ENCODE measurements around the gene ZNF208. TPM values are rescaled to one million over a fixed set of nuclear protein-coding genes. Genes with fewer than 3 reads are reported as not detected.
"Not testable (repeated sequence)": the region's sequence is repeated elsewhere in the genome, so short reads cannot be mapped to it uniquely, and the experiment has no call there.

The ZNF208 gene
- total RNA-seq, 1 donor from 2014 or later, result 5.2 TPM

- DNase-seq (ENCODE audit: low spot score), result not testable (repeated sequence)
These were observed 125.2 kb downstream of the ZNF208 start for GRCh38 chr19:21885516-21885915.

GRCh38 chr19:21884786-21885185 is 126.0 kb downstream of the ZNF208 start:
- DNase-seq (ENCODE audit: low spot score), result not testable (repeated sequence)

GRCh38 chr19:21883516-21883915 is 127.2 kb downstream of the ZNF208 start:
- DNase-seq (ENCODE audit: low spot score), result no peak

Other genes starting within 250 kb of the ZNF208 start
- gene ZNF100, start 243.4 kb downstream of the ZNF208 start, total RNA-seq, result 17.7 TPM
- gene ZNF43, start 174.8 kb downstream of the ZNF208 start, total RNA-seq, result 8.7 TPM
- gene ZNF257, start 41.5 kb upstream of the ZNF208 start, total RNA-seq, result 0.87 TPM
- 2.6 TPM for gene ZNF676, start 186.0 kb upstream of the ZNF208 start, total RNA-seq